GM19395 (cell line): ENCODE data around the gene ITPKB.
"Not testable (repeated sequence)": the region's sequence is repeated elsewhere in the genome, so short reads cannot be mapped to it uniquely, and the experiment has no call there.

ENCODE experiments used
- ATAC-seq: cut with Tn5 transposase; IDR thresholded peaks from one replicate; pipeline ENCODE4 v1.9.1; 2021; ENCODE audit warnings: mild to moderate bottlenecking, moderate library complexity; ENCODE audit not compliant: unreplicated experiment

Gene ITPKB

DNA sequence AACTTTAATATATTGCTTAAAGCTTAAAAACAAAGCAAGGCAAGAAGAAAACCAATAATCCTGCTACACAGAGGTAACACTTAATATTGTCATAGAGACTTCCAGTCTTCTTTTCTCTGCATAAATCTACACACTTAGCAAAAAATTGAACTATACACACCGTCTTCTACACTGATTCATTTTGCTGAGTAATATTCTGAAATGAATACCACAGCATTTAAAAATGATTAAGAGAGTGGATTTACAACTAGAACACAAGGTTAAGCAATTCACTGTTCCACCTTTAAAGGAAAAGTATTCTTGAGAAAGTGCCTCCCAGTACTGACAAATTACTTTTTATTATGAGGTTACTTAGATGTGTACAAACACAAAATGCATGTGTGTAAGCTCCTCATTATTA, 22.2 kb upstream of the ITPKB start:
- no peak for ATAC-seq

DNA sequence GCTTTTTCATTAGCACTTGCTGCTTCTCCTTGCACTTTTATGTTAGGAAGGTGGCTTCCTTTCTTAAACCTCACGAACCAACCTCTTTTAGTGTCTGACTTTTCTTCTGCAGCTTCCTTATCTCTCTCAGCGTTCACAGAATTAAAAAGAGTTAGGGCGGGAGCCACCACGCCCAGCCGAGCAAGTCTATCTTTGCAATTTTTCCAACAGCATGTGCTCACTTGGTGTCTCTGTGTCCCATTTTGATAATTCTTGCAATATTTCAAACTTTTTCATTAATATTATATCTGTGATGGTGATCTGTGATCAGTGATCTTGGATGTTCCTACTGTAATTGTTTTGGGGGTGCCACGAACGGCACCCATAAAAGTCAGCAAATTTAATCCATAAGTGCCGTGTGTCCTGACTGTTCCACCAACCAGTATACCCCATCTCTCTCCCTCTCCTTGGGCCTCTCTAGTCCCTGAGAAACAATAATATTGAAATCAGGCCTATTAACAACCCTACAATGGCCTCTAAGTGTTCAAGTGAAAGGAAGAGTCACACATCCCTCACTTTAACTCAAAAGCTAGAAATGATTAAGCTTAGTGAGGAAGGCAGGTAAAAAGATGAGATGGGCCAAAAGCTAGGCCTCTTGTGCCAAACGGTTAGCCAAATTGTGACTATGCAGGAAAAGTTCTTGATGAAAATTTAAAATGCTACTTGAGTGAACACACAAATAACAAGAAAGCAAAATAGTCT, 15.9 kb upstream of the ITPKB start:
- no peak for ATAC-seq

DNA sequence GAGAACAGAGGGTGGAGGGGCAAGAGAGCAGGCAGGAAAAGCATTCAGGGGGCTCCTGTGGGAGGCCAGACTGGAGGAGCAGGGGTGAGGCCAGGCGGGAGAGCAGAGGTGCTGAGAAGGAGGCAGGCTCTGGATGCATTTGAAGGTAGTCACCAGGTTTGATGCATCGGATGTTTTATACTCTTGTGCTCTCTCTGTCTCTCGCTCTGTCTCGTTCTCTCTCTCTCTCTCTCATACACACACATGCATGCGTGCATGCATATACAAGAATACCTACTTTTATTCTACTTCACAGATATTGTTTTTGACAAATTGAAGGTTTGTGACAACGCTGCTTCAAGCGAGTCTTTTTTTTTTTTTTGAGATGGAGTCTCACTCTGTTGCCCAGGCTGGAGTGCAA, 15.0 kb upstream of the ITPKB start:
- ATAC-seq: no peak

DNA sequence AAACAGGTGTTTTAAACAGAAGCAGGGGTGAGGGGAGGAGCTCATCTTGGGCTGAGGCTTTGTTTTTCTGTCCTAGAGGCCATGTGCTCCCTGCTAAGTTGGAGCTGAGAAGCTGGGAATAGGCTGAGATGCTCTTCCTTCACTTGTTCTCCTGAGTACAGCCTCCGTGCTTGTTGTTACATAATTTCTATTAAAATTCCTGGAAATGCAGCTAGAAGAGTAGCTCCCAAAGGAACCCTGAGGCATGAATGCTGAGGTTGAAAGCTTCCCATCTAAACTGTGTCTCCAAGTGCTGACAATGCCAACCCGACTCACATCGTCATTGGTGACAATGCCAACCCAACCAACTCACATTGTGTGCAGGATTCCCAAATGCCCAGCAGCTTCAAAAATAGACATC, 12.6 kb upstream of the ITPKB start:
- ATAC-seq: no peak

DNA sequence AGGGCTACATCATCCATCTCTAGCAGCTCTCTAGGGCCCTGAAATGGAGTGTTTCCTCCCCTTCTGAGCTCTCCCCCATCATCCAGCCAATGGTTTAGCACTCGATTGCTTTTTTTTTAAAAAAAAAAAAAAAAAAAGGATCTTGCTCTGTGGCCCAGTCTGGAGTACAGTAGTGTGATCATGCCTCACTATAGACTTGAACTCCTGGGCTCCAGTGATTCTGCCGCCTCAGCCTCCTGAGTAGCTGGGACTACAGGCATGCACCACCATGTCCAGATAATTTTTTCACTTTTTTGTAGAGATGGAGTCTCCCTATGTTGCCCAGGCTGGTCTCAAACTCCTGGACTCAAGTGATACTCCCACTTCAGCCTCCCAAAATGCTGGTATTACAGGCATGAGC, 12.1 kb upstream of the ITPKB start:
- no peak for ATAC-seq

DNA sequence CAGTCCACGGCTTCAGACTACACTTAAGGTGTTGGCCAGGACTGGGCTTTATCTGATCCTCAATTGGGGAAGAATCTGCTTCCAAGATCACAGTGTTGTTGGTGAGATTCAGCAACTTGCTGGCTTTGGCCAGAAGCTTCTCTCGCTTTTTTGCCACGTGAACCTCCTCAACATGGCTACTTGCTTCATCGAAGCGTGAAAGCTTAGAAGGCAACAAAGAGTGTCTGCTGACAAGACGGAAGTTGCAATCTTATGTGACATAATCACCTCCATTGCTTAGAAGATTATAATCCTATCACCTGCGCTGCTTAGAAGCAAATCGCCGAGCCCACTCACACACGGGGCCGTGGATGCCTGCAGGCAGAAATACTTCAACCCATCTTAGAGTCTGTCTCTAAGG, 10.4 kb upstream of the ITPKB start:
- no peak for ATAC-seq

DNA sequence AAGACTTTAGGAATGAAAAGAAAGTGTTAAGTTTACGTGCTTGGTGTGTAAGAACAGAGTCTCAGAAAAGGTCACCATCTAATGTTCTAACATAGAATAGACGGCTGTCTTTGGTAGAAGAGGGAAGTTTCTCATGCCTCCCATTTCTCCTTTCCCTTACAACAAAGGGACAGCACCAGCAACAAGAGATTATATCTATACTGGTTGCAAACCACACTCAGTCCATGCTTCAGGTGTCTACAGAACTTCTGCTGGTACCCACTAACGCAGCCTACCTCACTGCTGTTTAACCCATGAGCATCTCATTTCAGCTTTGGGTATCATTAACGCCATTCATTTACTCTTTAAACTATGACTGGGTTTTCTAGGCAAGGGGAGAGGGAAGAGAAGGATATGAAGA, 9.2 kb upstream of the ITPKB start:
- ATAC-seq: no peak

DNA sequence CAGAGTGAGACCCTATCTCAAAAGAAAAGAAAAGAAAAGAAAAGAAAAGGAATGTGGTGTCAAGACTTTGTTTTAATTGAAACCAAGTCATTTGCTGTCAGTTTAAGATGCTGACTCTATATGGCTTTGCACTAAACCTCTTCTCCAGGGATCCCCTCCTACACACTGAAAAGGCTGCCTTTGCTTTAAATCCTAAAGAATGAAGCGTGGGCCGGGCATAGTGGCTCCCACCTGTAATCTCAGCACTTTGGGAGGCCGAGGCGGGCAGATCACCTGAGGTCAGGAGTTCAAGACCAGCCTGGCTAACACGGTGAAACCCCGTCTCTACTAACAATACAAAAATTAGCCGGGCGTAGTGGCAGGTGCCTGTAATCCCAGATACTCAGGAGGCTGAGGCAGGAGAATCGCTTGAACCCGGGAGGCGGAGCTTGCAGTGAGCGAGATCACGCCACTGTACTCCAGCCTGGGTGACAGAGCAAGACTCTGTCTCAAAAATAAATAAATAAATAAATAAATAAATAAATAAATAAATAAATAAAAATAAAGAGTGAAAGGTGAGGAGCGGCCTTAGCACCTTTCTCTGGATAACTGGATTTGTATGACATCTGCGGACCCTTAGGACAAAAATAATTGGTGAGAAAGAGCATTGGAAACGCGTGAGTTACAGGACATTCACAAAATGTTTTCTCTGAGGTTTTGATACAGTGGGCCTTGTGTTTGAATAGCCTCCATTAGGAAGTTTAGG, 8.6 kb upstream of the ITPKB start:
- ATAC-seq: not testable (repeated sequence)

DNA sequence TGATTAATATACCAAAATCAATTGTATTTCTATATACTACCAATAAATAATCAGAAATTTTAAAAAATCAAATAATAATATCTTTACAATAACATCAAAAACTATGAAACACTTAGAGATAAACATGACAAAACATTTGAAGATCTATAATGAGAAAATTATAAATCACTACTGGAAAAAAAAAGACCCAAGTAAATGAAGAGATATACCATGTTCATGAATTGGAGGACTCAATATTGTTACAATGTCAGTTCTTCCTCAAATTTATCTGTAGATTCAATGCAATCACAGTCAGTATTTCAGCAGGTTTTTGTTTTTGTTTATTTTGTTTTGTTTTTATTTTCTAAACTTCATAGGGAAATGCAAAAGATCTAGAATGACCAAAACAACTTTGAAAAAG, 4.2 kb upstream of the ITPKB start:
- no peak for ATAC-seq

DNA sequence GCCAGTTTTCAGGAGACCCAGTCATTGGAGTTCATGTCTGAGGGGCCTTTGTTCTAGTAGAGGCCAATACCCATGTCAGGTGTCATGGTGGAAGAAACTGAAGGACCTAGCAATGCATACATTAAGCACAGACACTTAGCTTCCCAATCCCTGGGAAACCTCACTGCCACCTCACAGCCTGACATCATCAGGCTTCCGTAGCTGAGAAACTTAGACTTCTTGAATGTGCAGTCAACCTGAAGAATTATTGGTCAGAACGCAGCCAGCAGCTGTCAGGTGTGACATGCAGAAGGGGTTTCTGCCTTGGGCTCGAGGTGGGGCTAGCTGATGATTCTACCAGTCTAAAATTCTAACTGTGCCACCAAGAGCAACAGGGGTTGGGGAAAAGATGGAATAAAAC, 1.9 kb upstream of the ITPKB start:
- no peak for ATAC-seq

DNA sequence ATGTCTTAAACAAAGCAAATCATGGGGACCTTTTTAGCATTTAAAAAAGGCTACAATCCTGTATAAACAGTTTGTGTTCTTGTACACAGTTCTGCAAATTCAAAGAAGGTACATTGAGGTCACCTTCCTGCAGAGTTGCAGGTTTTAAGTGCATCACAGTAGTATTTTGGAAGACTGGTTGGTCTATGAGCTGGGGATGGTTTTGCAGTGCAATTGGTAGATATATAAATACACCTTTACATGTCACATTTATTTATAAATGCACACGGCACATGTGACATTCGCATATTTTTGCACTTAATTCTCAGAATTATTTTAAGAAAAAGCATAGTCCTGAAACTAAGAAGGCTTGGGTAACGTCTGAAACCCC, 599 bp upstream of the ITPKB start:
- ATAC-seq: peak; percentile 6

DNA sequence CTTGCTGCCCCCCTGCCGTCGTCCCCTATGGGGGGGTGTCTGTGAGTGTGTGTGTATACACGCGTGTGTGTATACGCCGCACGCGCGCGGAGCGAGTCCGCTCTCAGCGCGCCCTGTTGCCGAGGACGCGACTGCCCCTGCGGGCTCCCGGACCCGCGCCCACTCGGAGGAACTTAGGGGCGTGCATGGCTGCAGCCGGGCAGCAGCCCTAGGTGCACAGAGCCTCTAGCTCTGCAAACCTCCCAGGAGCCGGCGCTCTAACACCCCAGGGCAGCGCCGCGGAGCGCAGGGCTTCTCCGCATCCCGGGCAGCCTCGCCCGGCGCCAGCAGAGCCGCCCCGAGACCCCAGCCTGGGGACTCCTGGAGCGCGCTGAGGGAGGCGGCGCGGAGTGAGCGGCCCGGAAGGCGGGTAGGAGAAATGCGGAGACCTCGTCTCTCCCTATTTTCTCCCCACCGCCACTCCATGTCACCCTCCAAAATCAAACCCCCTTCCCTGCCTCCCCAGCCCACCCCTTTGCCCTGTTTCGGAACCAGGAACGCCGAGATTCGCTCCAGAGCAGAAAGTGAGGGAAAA, 574 bp downstream of the ITPKB start:
- no peak for ATAC-seq

DNA sequence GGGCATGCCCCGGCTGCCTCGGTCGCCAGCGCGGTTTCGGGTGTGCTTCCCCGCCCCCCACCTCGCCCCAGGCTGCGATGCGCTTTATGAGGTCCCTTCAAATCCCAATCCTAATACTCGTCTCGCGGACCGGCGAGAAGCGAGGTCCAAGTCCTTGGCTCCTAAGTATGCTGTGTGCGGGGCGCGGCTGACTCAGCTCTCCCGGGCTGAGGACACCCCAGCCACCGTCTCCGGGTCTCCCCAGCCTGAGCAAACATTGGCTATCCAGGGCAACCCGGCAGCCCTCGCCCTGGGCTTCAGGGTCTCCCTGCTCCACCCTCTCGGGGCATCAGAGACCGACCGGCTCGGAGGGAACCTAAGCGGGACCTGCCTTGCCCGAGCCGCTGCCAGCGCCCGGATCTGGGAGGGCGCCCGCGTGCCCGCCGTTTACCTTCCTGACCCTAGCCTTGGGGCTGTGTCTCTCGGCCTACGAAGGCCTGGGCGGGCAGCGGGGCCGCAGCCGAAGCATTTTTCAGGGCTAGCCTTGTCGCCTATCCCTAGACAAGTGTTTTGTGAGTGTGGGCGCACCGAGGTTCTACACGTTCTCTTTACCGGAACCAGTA, 1.2 kb downstream of the ITPKB start:
- peak; percentile 17 for ATAC-seq

DNA sequence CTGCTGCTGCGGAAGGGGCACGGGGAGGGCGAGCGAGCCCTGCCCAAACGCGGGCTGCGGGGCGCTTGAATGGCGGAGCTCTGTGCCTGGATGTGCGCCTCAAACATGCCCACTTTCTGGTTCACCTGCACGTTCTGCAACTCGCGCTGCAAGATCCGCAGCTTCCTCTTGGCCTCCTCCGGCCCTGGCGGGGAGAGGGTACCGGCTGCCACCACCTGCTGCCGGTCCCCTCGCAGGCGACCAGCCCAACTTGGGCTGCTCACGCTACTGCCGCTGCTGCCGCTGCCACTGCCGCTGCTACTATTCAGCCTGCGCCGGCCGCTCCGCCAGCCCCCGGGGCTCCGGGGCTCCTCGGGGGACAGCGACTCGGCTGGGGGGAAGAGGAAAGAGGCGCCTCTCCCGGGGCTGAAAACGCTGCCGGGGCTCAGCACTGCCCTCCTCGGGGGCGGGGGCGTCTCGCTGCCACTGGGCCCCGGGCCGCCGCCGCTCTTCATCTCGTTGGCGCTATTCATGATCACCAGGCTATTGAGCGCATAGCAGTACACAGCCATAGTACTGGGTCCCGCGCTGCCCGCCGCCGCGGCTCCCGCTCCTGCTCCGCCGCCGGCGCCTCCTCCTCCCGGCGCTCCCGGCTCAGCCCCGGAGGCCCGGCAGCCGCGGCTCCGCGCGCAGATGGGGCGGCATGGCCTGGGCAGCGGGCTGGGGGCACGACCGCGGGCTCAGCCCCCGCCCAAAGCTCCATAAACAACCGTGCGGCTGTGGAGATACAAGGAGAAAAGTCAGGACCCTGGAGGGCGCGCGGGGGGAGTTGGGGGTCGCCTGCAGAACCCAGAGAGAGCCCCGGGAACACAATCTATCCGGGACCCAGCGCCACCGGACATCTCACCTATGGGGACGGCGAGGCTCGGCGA, 1.9 kb downstream of the ITPKB start:
- ATAC-seq: peak; percentile 43

DNA sequence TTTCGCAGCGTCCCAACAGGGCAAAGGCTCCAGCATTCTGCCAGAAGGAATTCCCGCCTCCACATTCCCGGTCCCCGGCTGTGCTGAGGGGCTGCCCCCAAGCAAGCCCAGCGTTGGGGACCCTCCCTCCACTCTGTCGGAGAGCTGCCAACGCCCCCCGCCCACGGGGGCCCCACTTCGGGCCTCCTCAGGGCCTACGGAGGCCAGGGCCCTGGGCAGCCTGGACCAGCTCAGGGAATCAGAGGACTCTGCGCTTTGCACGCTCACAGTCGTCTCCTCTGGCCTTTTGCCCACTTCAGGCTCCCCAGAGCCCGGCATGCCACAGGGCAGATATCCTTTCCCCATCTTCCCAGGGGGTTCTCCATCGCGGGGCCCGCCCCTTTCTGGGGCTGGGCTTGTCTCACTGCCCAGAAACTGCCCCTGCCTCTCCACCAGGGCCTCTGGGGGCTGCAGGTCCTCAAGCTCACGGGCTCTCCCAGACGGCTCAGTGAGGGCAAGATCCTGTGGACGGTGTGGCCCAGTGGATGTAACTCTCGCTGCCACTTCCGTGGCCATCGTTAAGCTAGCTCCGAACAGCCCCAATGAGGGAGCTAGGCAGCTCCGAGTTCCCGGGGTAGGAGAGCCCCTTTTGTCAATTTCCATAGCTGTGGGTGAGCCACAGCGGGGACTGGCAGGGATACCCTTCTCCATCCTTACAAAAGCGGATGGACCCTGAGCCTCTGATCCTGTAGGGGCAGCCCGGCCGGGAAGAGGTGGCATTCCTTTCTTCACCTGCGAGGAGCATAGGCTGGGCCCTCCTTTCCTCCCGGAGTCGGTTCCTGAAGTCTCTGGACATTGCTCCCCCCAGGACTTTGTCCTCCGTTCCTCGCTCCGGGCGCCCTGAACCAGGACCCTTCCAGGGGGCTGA, 2.8 kb downstream of the ITPKB start:
- ATAC-seq: no peak

DNA sequence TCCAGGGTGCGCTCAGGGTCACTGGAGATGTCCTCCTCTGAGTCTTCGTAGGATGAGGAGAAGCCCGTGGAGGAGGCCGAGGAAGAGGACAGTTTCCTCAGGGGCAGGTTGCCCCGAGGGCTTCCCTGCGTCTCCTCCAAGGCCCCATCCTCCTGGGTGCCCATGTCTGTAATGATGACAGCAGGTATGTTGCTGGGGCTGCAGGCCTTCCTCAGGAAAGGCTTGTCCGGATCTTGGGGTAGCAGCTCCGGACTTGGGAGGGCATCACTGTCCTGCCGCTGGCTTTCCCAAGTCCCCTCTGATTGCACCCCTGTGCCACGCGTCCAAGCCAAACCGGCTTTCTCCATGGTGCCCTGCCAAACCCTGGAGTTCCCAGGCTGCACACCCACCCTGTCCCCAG, 3.5 kb downstream of the ITPKB start:
- ATAC-seq: no peak

DNA sequence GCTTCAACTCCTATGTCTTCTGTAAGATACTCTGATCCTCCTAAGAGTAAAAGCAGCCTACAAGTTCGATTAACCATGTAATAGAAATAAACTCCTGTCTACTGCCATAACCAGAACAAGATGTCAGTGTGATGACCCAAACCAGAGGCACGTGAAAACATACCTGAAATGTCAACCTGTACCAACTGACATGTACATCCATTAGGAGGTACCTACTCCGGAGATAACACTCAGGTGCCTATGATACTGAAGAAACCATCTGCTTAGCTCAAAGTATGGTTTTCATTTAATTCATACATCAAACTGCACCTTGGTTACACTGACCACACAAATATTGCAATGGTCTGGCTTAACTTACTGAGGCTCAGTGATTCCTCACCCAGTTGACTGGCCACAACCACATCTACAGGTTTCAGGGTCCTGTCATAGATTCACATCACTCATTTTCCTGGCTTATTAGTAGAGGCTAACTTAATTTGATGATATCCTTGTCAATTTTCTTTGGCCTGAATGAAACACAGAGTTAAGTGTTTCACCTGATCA, 4.4 kb downstream of the ITPKB start:
- ATAC-seq: no peak

DNA sequence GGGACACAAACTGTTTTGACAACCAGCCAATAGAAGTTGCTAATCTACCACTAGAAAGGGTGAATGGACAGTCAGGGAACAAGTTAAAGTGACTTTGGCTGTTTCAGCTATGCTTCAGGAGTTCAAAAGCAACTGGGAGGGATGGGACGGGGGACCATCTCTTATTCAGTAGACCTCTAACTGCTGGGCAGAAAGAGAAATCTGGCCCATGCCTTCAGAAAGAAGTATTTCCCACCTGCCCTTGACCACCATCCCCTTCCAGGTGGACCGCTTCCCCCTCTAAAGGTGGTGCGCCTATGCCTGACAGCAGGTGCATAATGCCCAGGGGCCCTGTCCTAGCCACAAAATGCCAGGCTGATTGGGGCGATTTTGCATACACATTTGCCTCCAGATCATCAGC, 5.2 kb downstream of the ITPKB start:
- ATAC-seq: no peak

DNA sequence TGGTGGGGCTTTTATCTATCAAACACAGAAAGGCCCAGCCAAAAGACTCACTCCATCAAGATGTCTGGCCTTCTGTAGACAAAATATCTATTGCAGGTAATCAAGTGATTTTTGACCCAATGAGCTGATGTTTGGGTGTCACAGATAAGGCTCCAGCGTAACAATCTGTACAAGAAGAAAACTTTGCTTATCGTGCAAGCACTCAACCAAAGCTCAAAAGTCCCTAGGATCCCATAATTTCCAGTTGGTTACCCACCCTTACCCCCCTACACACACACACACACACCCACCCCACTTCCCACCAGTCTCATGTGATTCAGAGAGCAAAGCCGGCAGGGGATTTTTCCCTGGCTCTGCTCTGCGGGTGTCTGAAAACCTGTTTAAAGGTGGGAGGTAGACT, 5.8 kb downstream of the ITPKB start:
- ATAC-seq: no peak

DNA sequence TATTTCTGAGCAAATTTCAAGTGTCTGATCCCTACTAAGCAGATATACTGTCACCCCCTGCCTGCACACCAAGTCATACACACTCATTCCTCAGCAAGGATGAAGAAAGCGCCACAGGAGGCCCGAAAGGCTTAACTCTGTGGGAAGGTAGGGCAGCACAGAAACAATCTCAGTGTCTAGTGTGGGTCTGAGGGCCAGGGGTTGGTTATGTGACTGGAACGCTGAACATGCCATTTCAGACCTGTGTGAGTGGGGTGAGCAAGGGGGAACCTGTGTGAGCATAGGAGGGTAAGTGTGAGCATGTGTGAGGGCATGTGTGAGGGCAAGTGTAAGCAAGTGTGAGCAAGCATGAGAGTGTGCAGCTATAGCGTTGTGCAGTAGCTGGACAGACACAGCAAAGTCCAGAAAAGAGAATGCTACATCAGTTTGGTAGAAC, 6.2 kb downstream of the ITPKB start:
- no peak for ATAC-seq
